DOHH2 (cell line): ENCODE results near the gene LDLRAD4.

Experiments
- H3F3A ChIP-seq: fragments of 200-600 bp; sonication (generic), shearing (Covaris generic); 2 replicates; pipeline ENCODE4 v1.6.0; 2016; ENCODE audit warnings: antibody characterized with exemption, mild to moderate bottlenecking; ENCODE audit not compliant: control insufficient read depth, insufficient read depth
- H3K27ac ChIP-seq: fragments of 200-600 bp; sonication (generic); 2 replicates; pipeline ENCODE4 v1.5.1; 2014; ENCODE audit warnings: low read depth, mild to moderate bottlenecking, low read length, moderate library complexity
- H3K27me3 ChIP-seq: fragments of 200-600 bp; sonication (generic); 2 replicates; pipeline ENCODE4 v1.6.1; 2014; ENCODE audit warnings: mild to moderate bottlenecking, low read length, mixed read lengths; ENCODE audit not compliant: control insufficient read depth
- H3K36me3 ChIP-seq: fragments of 200-600 bp; sonication (generic); 2 replicates; pipeline ENCODE4 v1.6.1; 2014; ENCODE audit warnings: mild to moderate bottlenecking, low read length, moderate library complexity, mixed read lengths; ENCODE audit not compliant: control insufficient read depth
- H3K4me1 ChIP-seq: fragments of 200-600 bp; sonication (generic); 2 replicates; pipeline ENCODE4 v1.6.1; 2014; ENCODE audit warnings: mild to moderate bottlenecking, low read length, mixed read lengths; ENCODE audit not compliant: control insufficient read depth
- H3K4me2 ChIP-seq: fragments of 200-600 bp; sonication (generic); 2 replicates; pipeline ENCODE4 v1.6.0; 2014; ENCODE audit warnings: mild to moderate bottlenecking, low read length, moderate library complexity
- H3K4me3 ChIP-seq: fragments of 200-600 bp; sonication (generic); 2 replicates; pipeline ENCODE4 v1.5.1; 2014; ENCODE audit warnings: mild to moderate bottlenecking, low read length, mixed read lengths
- H3K79me2 ChIP-seq: fragments of 200-600 bp; sonication (generic); 2 replicates; pipeline ENCODE4 v1.6.1; 2014; ENCODE audit warnings: mild to moderate bottlenecking, low read length, mixed read lengths; ENCODE audit not compliant: control insufficient read depth
- H3K9me2 ChIP-seq: fragments of 200-600 bp; sonication (generic); replicated peaks from 2 replicates; pipeline ENCODE4 v1.6.1; 2014; ENCODE audit warnings: mild to moderate bottlenecking, low read length, mixed read lengths; ENCODE audit not compliant: control insufficient read depth
- H3K9me3 ChIP-seq: fragments of 200-600 bp; sonication (generic); 2 replicates; pipeline ENCODE4 v1.6.1; 2014; ENCODE audit warnings: antibody characterized with exemption, low read length, mixed read lengths; ENCODE audit not compliant: control insufficient read depth, insufficient read depth
- H4K20me1 ChIP-seq: fragments of 200-600 bp; sonication (generic); 2 replicates; pipeline ENCODE4 v1.6.0; 2014; ENCODE audit warnings: low read depth, mild to moderate bottlenecking, antibody characterized with exemption, low read length, moderate library complexity; ENCODE audit not compliant: control insufficient read depth, insufficient read depth
- CTCF ChIP-seq: fragments of 200-600 bp; sonication (generic); IDR thresholded peaks from one replicate; pipeline ENCODE4 v1.5.1; 2014; ENCODE audit warnings: antibody characterized with exemption, mild to moderate bottlenecking, low read depth, low read length; ENCODE audit not compliant: poor library complexity, severe bottlenecking
- EZH2phosphoT487 ChIP-seq: fragments of 200-600 bp; sonication (generic); IDR thresholded peaks from 2 replicates; pipeline ENCODE4 v1.6.1; 2017; ENCODE audit warnings: borderline replicate concordance, mild to moderate bottlenecking, antibody characterized with exemption, low read length, moderate library complexity, mixed read lengths

LDLRAD4 gene

GRCh38 chr18:13239171-13239956, 20.8 kb downstream of the LDLRAD4 start:
- H3K79me2 ChIP-seq: no peaks in the 10 kb centered on the region
- TF ChIP-seq EZH2phosphoT487: no peak
- no peak for TF ChIP-seq CTCF
- H3K27ac ChIP-seq: no peak overlapping the region
- H3K36me3 ChIP-seq: no peaks in the 10 kb centered on the region
- no peaks in the 10 kb centered on the region for H3K4me1 ChIP-seq
- no peak overlapping the region for H3K4me2 ChIP-seq
- no peak overlapping the region for H3K4me3 ChIP-seq
- no peaks in the 10 kb centered on the region for H3K9me3 ChIP-seq
- H4K20me1 ChIP-seq: no peaks in the 10 kb centered on the region
- no peaks in the 10 kb centered on the region for H3F3A ChIP-seq
- no peaks in the 10 kb centered on the region for H3K9me2 ChIP-seq
- H3K27me3 ChIP-seq: no peaks in the 10 kb centered on the region

- no peak for TF ChIP-seq EZH2phosphoT487
- TF ChIP-seq CTCF: no peak
- H3K9me2 ChIP-seq: no peaks in the 10 kb centered on the region
- H3K4me1 ChIP-seq: no peaks in the 10 kb centered on the region
- H3K27me3 ChIP-seq: no peaks in the 10 kb centered on the region
- no peaks in the 10 kb centered on the region for H3K9me3 ChIP-seq
- no peak overlapping the region for H3K4me2 ChIP-seq
- no peak overlapping the region for H3K27ac ChIP-seq
- no peaks in the 10 kb centered on the region for H3K79me2 ChIP-seq
- no peaks in the 10 kb centered on the region for H3K36me3 ChIP-seq
- H3K4me3 ChIP-seq: no peak overlapping the region
- H3F3A ChIP-seq: no peaks in the 10 kb centered on the region
- H4K20me1 ChIP-seq: no peaks in the 10 kb centered on the region
Measured at GRCh38 chr18:13240060-13240725, 21.6 kb downstream of the LDLRAD4 start.

- TF ChIP-seq CTCF (no peak), EZH2phosphoT487 (no peak)
- H3K9me2 ChIP-seq: no peaks in the 10 kb centered on the region
- H3K9me3 ChIP-seq: no peaks in the 10 kb centered on the region
- H3K4me2 ChIP-seq: no peak overlapping the region
- no peaks in the 10 kb centered on the region for H4K20me1 ChIP-seq
- H3K27me3 ChIP-seq: no peaks in the 10 kb centered on the region
- no peaks in the 10 kb centered on the region for H3K36me3 ChIP-seq
- H3K4me1 ChIP-seq: no peaks in the 10 kb centered on the region
- no peak overlapping the region for H3K27ac ChIP-seq
- H3K4me3 ChIP-seq: no peak overlapping the region
- no peaks in the 10 kb centered on the region for H3K79me2 ChIP-seq
- H3F3A ChIP-seq: no peaks in the 10 kb centered on the region
Measured at GRCh38 chr18:13241083-13241892, 22.7 kb downstream of the LDLRAD4 start.
